PFSK-1 (cell line): Measurements from ENCODE around the gene TBC1D25.

Experiments used
- FOXP2 ChIP-seq: optimal IDR thresholded peaks from 2 replicates; pipeline ENCODE3; 2011; ENCODE audit warnings: borderline replicate concordance, control low read depth, inconsistent platforms; ENCODE audit not compliant: insufficient read depth; ENCODE audit errors: extremely low read length, extremely low read depth
- POLR2AphosphoS5 ChIP-seq: IDR thresholded peaks from 2 replicates; pipeline ENCODE4 v1.6.1; 2012; ENCODE audit warnings: low read depth, mild to moderate bottlenecking, control low read depth, low read length, moderate library complexity
- REST ChIP-seq, 2 experiments: IDR thresholded peaks; 2 replicates each; pipeline versions ENCODE4 v1.6.1 to v1.8.0; 2011 to 2012; ENCODE audit warnings: low read depth in 2 of 2, low read length in 2 of 2, control low read depth in 1 of 2, inconsistent platforms in 1 of 2, mild to moderate bottlenecking in 1 of 2, moderate library complexity in 1 of 2; ENCODE audit not compliant: insufficient read depth in 1 of 2
- SIN3A ChIP-seq: IDR thresholded peaks from 2 replicates; pipeline ENCODE4 v1.6.1; 2012; ENCODE audit warnings: mild to moderate bottlenecking, low read length, moderate library complexity, borderline replicate concordance; ENCODE audit not compliant: insufficient read depth
- TAF1 ChIP-seq: IDR thresholded peaks from 2 replicates; pipeline ENCODE4 v1.6.1; 2012; ENCODE audit warnings: low read length, control low read depth, borderline replicate concordance; ENCODE audit not compliant: insufficient read depth

The TBC1D25 gene

GRCh38 chrX:48492293-48492910 is 47.1 kb upstream of the TBC1D25 start:
- no peak for TF ChIP-seq FOXP2
- TF ChIP-seq REST (IDR thresholded peaks at IDR 0.05; ENCODE audit: insufficient read depth in 1 of 2, low read depth in 2 of 2, low read length in 2 of 2) = no peak
- no peak for TF ChIP-seq TAF1
- TF ChIP-seq SIN3A = no peak

GRCh38 chrX:48493890-48494364 is 45.6 kb upstream of the TBC1D25 start:
- TF ChIP-seq POLR2AphosphoS5 = no peak
- no peak for TF ChIP-seq SIN3A
- no peak for TF ChIP-seq REST (IDR thresholded peaks at IDR 0.05; ENCODE audit: insufficient read depth in 1 of 2, low read depth in 2 of 2, low read length in 2 of 2)
- TF ChIP-seq TAF1 = no peak
- TF ChIP-seq FOXP2 = no peak

DNA sequence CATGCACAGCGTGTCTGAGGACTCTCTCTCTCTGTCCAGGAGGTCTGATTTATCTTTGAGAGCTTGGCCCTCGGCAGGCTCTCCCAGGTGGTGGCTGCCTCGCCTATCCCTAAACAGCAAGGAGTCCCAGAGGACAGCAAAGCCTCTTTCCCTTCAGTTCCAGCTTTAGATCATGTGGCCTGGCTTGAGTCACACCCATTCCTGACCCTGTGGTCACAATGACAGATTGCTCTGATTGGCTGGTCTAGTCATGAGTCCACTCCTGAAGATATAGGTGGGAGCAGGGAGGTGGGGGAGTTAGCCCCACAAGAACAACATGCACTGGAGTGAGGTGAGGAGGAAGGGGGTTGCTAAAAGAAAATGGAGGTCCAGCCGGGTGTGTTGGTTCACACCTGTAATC is 42.9 kb upstream of the TBC1D25 start:
- no peak for TF ChIP-seq TAF1
- TF ChIP-seq REST (IDR thresholded peaks at IDR 0.05; ENCODE audit: insufficient read depth in 1 of 2, low read depth in 2 of 2, low read length in 2 of 2) = no peak
- no peak for TF ChIP-seq FOXP2
- TF ChIP-seq SIN3A = no peak

- no peak for TF ChIP-seq REST (IDR thresholded peaks at IDR 0.05; ENCODE audit: insufficient read depth in 1 of 2, low read depth in 2 of 2, low read length in 2 of 2)
- TF ChIP-seq TAF1 = no peak
- TF ChIP-seq FOXP2 = no peak
- no peak for TF ChIP-seq POLR2AphosphoS5
- TF ChIP-seq SIN3A = no peak
Measured at GRCh38 chrX:48497871-48498270, 41.6 kb upstream of the TBC1D25 start.
